DOHH2 (cell line): ENCODE measurements around the gene ADAR.

ENCODE experiments used
- H3F3A ChIP-seq: fragments of 200-600 bp; sonication (generic), shearing (Covaris generic); 2 replicates; pipeline ENCODE4 v1.6.0; 2016; ENCODE audit warnings: antibody characterized with exemption, mild to moderate bottlenecking; ENCODE audit not compliant: control insufficient read depth, insufficient read depth
- H3K27ac ChIP-seq: fragments of 200-600 bp; sonication (generic); 2 replicates; pipeline ENCODE4 v1.5.1; 2014; ENCODE audit warnings: low read depth, mild to moderate bottlenecking, low read length, moderate library complexity
- H3K27me3 ChIP-seq: fragments of 200-600 bp; sonication (generic); 2 replicates; pipeline ENCODE4 v1.6.1; 2014; ENCODE audit warnings: mild to moderate bottlenecking, low read length, mixed read lengths; ENCODE audit not compliant: control insufficient read depth
- H3K36me3 ChIP-seq: fragments of 200-600 bp; sonication (generic); 2 replicates; pipeline ENCODE4 v1.6.1; 2014; ENCODE audit warnings: mild to moderate bottlenecking, low read length, moderate library complexity, mixed read lengths; ENCODE audit not compliant: control insufficient read depth
- H3K4me1 ChIP-seq: fragments of 200-600 bp; sonication (generic); 2 replicates; pipeline ENCODE4 v1.6.1; 2014; ENCODE audit warnings: mild to moderate bottlenecking, low read length, mixed read lengths; ENCODE audit not compliant: control insufficient read depth
- H3K4me2 ChIP-seq: fragments of 200-600 bp; sonication (generic); 2 replicates; pipeline ENCODE4 v1.6.0; 2014; ENCODE audit warnings: mild to moderate bottlenecking, low read length, moderate library complexity
- H3K4me3 ChIP-seq: fragments of 200-600 bp; sonication (generic); 2 replicates; pipeline ENCODE4 v1.5.1; 2014; ENCODE audit warnings: mild to moderate bottlenecking, low read length, mixed read lengths
- H3K79me2 ChIP-seq: fragments of 200-600 bp; sonication (generic); 2 replicates; pipeline ENCODE4 v1.6.1; 2014; ENCODE audit warnings: mild to moderate bottlenecking, low read length, mixed read lengths; ENCODE audit not compliant: control insufficient read depth
- H3K9me2 ChIP-seq: fragments of 200-600 bp; sonication (generic); replicated peaks from 2 replicates; pipeline ENCODE4 v1.6.1; 2014; ENCODE audit warnings: mild to moderate bottlenecking, low read length, mixed read lengths; ENCODE audit not compliant: control insufficient read depth
- H3K9me3 ChIP-seq: fragments of 200-600 bp; sonication (generic); 2 replicates; pipeline ENCODE4 v1.6.1; 2014; ENCODE audit warnings: antibody characterized with exemption, low read length, mixed read lengths; ENCODE audit not compliant: control insufficient read depth, insufficient read depth
- H4K20me1 ChIP-seq: fragments of 200-600 bp; sonication (generic); 2 replicates; pipeline ENCODE4 v1.6.0; 2014; ENCODE audit warnings: low read depth, mild to moderate bottlenecking, antibody characterized with exemption, low read length, moderate library complexity; ENCODE audit not compliant: control insufficient read depth, insufficient read depth
- CTCF ChIP-seq: fragments of 200-600 bp; sonication (generic); IDR thresholded peaks from one replicate; pipeline ENCODE4 v1.5.1; 2014; ENCODE audit warnings: antibody characterized with exemption, mild to moderate bottlenecking, low read depth, low read length; ENCODE audit not compliant: poor library complexity, severe bottlenecking
- EZH2phosphoT487 ChIP-seq: fragments of 200-600 bp; sonication (generic); IDR thresholded peaks from 2 replicates; pipeline ENCODE4 v1.6.1; 2017; ENCODE audit warnings: borderline replicate concordance, mild to moderate bottlenecking, antibody characterized with exemption, low read length, moderate library complexity, mixed read lengths

The ADAR gene

GRCh38 chr1:154605534-154605933, 2.5 kb downstream of the ADAR start:
- peaks cover 15% of the 10 kb centered on the region for H3F3A ChIP-seq
- H3K4me3 ChIP-seq, result no peak overlapping the region
- peaks cover 99% of the 10 kb centered on the region for H3K79me2 ChIP-seq
- TF ChIP-seq EZH2phosphoT487 (no peak), CTCF (no peak)
- no peaks in the 10 kb centered on the region for H3K9me3 ChIP-seq
- no peaks in the 10 kb centered on the region for H3K27me3 ChIP-seq
- peak overlapping the region; percentile 17; the same call in 1 of the 2 replicates for H3K4me2 ChIP-seq
- H4K20me1 ChIP-seq, result peaks cover 16% of the 10 kb centered on the region
- no peaks in the 10 kb centered on the region for H3K9me2 ChIP-seq
- H3K4me1 ChIP-seq, result peaks cover 60% of the 10 kb centered on the region
- H3K27ac ChIP-seq, result no peak overlapping the region
- H3K36me3 ChIP-seq, result peaks cover 60% of the 10 kb centered on the region

DNA sequence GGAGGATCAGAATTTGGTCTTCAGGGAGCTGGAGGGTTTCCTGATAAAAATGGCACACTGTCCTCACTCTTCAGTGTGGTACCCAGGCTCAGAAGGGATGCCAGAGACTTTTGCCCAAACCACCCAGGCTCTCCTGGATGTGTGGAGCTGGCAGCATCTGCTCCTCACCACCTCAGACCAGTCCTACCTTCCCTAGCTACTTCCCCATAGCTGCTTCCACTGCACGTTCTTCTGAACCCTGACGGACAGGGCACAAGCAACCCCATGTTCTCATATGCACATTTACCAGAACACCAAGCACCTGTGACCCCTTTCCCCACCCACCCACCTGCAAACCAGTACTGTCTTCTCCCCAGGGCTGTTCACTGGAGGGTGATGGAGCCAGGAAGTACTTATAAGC, 4.7 kb downstream of the ADAR start:
- Histone ChIP-seq H3K9me3 (no peaks in the 10 kb centered on the region), H3K79me2 (peaks cover 94% of the 10 kb centered on the region), H3F3A (no peaks in the 10 kb centered on the region), H3K4me3 (no peak overlapping the region), H4K20me1 (peaks cover 16% of the 10 kb centered on the region), H3K9me2 (no peaks in the 10 kb centered on the region), H3K27me3 (no peaks in the 10 kb centered on the region), H3K27ac (no peak overlapping the region), H3K36me3 (peaks cover 78% of the 10 kb centered on the region), H3K4me1 (peaks cover 39% of the 10 kb centered on the region), H3K4me2 (no peak overlapping the region)
- TF ChIP-seq EZH2phosphoT487 (no peak), CTCF (no peak)

GRCh38 chr1:154599658-154600057, 8.3 kb downstream of the ADAR start:
- Histone ChIP-seq H4K20me1 (peaks cover 16% of the 10 kb centered on the region), H3K27ac (no peak overlapping the region), H3K36me3 (peaks cover 91% of the 10 kb centered on the region)

More at GRCh38 chr1:154599658-154600057, 8.3 kb downstream of the ADAR start:
- Histone ChIP-seq H3K79me2 (peaks cover 58% of the 10 kb centered on the region), H3K4me1 (peaks cover 14% of the 10 kb centered on the region), H3K9me2 (no peaks in the 10 kb centered on the region), H3K9me3 (no peaks in the 10 kb centered on the region), H3K4me2 (no peak overlapping the region), H3K27me3 (no peaks in the 10 kb centered on the region), H3F3A (no peaks in the 10 kb centered on the region), H3K4me3 (no peak overlapping the region)
- TF ChIP-seq CTCF, result no peak
- TF ChIP-seq EZH2phosphoT487, result no peak
